ENCODE results near the gene PRH2. TPM values are rescaled to one million over a fixed set of nuclear protein-coding genes. Genes with fewer than 3 reads are reported as not detected.

The PRH2 gene
- total and polyA plus RNA-seq, 2 of the 8 experiments (the other 6 are each of a cell fraction or from before 2014, with no cell fraction given): not detected

- no peak for TF ChIP-seq USF2 (IDR thresholded peaks at IDR 0.05; ENCODE audit: low read length)
- TF ChIP-seq JUN (IDR thresholded peaks at IDR 0.05; ENCODE audit: low read depth, low read length): no peak
- TF ChIP-seq EGR1 (IDR thresholded peaks at IDR 0.05; ENCODE audit: borderline replicate concordance, low read depth, low read length): no peak
- TF ChIP-seq TBP (IDR thresholded peaks at IDR 0.05; ENCODE audit: low read depth, low read length): no peak
- no peak for TF ChIP-seq KDM4A (IDR thresholded peaks at IDR 0.05; ENCODE audit: low read depth, low read length, severe bottlenecking)
These were observed 32.2 kb upstream of the PRH2 start (continued) for GRCh38 chr12:10896854-10897253.
